Activated gamma-delta T cell (primary cell): ENCODE results near the gene AP2A2.
A peak's percentile ranks its signal among the peaks of the same experiment; 100 is the strongest.

ENCODE experiments used
- DNase-seq: peaks from one replicate; lab custom pipeline; 2025; lab: John Stamatoyannopoulos, UW

AP2A2 gene

DNA sequence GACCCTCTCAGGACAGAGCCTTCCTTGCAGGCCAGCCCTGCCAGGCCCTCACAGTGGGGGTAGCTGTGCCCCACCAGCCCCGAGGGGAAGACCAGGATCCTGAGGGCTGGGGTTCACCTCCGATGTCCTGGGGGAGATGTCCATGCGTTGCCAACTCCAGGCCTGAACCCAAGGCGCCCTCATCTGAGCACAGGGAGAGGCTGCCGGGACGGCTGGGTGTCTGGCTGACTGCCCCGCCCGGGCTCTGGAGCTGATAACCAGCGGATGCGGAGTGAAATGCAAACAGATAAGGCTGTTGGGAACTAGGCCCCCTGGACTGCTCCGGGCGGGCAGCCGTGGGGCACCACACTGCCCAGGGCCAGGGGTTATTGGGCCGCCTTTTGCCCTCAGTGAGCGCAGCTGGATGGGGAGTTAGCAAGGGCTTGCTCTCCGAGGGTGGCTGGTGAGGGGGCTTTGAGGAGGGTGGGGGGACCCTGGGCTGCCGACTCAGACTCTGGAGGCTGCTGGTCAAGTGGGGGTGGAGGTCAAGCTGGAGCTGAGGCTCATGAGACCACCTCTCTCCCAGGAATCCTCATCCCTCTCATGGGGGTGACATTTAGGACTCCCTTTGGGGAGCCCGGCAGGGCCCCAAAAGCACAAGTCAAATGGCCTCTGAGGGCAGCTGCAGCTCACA lies 116.4 kb downstream of the AP2A2 start:
- DNase-seq = no peak

DNA sequence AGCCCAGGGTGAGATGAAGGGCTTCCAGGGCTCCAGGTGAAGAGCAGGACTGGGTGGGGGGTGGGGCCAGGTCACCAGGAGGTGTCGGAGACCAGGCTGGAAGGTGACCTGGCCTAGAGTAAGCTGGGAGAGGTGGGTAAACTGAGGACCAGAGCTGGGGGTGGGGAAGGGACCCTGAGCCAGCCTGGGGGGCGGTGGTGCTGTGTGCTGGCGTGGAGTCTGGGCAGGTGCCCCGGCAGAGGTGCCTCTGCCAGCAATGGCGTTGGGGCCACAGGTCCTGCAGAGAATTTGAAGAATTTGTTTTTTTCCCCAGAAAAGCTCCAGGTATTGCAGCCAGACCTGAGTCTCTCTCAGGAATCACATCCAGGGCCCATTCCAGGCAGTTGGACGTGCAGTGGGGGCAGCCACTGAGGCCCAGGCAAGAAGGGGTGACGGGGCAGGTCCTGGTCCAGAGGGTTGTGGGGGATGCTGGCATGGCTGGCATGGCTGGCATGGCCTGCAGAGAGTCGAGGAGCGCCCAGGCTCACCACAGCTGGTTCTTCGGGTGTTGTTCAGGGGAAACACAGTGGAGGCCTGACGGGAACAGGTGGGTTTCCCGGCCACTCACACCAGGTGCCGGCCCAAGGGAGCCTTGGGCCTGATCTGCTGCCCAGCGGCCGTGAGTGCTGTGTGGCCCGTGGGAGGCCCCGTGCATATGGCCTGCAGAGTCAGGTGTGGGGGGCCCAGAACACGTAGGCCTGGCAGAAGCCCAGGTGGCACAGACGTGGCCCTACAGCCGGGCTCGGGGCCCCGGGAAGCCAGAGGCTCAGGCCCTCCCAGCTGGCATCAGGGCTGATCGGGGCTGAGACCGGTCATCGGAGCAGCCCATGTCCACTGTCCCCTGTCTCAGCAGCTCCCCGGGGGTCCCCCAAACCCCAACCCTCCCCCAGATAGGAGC lies 117.2 kb downstream of the AP2A2 start:
- no peak for DNase-seq

DNA sequence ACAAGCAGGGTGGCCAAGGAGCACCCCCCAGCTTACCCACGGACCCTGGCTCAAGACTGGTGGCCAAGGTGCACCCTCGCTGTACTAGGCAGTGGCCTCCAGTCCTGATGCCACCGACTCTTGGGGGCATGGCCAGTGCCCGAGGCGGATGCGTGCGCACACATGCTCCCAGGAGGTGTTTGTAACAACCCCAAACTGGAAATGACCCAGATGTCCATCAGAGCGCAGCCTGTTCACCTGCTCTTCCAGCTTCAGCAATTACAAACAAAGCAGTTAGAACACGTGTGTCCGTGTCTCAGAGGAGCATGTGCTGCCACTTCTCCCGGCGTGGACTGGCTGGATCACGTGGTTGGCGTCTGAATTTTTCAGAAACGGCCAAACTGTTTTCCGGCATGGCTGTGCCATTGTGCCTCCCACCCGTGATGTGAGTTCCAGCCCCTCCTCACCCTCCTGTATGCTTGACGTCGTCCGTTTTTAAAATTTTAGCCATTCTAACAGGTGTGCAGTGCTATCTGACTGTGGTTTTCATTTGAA lies 118.0 kb downstream of the AP2A2 start:
- no peak for DNase-seq

DNA sequence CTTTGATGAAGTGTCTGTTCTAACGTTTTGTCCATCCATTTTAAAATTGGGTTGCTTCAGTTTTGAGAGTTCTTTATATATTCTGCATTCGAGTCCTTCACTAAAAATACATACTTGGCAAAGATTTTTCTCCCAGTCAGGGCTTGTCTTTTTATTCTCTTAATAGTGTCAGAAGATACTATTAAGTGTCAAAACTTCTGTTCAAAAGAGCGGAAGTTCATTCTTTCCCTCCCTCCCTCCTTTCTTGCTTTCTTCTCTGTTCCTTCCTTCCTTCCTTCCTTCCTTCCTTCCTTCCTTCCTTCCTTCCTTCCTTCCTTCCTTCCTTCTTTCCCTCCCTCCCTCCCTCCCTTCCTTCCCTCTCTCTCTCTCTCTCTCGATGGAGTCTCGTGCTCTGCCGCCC lies 118.5 kb downstream of the AP2A2 start:
- DNase-seq = no peak

DNA sequence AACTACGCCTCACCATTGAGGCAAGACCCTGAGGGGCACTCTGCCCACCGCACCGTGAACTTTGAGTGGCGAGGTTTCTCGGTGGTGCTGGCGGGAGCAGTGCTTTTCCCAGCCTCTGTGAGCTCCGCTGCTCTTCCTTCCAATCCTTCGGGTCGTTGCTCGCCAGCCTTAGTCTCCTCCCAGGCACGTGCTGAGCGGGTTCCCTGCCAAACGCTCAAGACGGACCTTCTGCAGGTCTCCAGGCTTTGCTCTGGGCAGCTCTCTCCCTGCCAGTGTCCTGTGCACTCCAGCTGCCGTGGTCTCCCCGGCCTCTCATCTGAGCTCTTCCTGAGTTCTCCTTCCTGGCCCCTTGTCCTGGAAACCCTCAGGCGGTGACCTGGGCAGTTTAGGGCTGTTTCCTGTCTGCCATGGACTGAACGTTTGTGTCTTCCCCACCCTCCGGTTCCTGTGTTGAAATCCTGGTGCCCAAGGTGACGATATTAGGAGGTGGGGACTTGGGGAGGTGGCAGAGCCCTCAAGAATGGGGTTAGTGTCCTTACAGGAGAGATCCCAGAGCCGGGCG lies 122.0 kb downstream of the AP2A2 start:
- DNase-seq = no peak

DNA sequence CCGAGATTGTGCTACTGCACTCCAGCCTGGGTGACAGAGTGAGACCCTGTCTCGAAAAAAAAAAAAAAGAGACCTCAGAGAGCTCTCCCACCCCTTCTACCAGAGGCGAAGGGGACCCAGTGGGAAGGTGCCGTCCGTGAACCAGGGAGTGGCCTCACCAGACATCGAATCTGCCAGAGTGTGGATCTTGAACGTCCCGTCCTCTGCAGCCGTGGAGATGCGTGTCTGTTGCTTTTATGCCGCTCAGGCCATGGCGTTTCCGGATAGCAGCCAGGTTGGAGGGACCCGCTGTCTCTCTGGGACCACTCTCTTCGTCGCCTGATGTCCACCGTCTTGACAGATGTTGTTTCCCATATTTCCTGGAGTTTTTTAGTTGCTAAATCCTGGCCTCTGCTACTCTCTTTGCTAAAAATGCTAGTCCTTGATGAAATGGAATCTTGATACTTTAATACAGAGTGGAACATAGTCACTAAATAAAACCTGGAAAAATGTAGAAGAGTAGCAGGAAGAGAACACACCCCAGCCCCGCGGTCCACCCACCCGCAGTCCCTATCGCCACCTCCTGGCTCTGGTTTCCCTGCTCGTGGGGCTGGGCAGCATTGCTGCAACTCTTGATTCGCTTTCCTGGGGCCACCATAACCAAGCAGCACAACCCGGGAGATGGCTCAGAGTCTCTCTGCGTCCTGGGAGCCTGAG lies 122.9 kb downstream of the AP2A2 start:
- DNase-seq = no peak

DNA sequence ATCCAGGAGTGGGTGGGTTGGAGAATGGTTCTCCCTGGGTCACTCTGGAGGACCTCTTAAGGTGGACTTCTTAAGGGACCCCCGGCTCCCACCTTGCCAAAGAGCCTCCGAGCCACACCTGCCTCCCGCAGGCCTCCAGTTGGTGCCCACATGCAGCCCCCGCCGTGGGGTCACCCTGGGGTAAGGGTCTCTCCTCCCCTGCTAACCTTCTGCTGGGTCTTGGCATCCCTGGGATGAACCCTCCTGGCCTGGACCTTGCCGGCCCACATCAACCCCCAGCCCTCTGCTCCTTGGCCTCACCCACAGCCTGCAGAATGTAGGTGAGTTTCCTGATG lies 123.4 kb downstream of the AP2A2 start:
- no peak for DNase-seq

DNA sequence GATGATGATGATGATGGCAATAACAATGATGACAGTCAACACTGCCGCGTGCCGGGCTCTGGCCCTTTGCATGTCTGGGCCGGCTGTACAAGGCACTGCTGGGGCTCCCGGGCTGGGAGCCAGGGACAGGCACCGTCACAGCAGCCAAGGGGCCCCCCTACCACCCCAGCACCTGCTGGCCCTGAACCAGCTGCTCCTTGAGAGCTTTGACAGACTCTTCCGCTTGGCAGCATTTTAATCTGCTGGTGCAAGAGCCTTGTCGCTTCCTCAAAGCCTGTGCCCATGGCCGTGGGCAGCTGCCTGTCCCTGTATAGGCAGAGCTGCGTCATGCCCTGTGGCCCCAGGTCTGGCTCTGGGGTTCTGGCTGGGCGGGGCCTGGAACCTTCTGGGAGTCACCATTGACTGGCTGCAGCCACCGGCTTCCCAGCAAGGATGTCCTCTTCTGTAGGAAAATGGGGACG lies 123.8 kb downstream of the AP2A2 start:
- DNase-seq = no peak

DNA sequence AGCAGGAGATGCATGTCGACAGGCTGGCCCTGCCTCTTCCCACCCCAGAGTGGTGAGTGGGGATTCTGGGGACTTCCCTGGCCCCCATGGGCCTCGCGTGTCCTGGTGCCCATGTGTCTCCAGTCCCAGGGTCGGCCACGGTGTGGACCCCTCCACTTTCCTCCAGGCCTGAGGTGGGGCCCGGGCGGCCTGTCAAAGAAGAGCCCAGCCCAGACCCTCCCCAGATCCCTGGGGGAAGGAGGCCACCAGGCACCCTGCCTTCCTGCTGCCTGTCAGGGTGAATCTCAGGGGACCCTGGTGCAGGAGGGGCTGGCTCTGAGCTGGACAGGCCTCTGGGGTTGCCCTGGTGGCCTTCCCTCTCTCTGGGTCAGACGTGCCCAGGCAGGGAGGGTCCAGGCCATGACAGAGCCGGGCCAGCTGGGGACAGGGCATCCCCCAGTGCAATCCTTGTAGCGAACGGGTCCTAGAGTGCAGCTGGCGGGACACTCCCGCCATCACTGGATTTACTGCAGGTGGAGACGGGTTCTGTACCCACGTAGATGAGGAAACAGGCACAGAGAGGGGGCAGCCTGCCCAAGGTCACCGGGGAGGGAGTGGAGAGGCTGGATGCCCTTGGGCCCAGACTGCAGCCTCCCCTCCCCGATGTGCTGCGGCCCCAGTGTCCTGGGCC lies 124.4 kb downstream of the AP2A2 start:
- no peak for DNase-seq

DNA sequence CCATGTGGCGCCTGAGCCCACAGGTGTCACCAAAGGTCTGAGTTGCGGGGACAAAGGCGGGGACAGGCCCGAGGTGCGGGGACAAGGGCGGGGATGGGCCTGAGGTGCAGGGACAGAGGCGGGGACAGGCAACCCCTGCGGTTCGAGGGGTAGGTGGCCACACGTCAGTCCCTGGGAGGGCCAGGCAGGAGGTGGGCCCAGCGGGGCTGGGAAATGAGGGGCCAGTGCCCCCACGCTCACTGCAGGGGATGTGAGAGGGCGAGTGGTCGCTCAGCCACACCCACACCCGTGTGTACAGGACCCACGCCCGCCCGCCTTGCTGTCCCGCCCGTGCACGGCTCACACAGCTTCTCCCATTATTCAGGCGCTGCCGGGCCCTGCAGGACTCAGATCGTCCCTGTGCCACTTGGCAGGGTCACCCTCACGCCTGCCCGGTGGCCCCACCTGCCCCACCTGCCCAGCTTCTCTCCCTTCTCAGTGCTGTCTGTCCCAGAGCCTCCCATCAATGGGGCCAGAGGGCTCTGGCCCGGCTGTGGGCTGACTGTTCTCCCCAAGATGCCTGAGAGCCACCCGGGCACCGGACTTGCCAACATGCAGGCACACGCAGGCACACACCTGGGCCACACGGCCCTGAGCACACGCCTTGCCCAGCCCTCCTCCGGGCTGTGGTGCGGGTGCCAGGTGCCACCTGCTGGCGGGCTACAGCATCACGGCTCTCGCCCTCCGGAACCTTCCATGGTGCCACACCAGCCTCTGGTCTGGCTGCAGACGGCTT lies 125.1 kb downstream of the AP2A2 start:
- peak; percentile 39 for DNase-seq

DNA sequence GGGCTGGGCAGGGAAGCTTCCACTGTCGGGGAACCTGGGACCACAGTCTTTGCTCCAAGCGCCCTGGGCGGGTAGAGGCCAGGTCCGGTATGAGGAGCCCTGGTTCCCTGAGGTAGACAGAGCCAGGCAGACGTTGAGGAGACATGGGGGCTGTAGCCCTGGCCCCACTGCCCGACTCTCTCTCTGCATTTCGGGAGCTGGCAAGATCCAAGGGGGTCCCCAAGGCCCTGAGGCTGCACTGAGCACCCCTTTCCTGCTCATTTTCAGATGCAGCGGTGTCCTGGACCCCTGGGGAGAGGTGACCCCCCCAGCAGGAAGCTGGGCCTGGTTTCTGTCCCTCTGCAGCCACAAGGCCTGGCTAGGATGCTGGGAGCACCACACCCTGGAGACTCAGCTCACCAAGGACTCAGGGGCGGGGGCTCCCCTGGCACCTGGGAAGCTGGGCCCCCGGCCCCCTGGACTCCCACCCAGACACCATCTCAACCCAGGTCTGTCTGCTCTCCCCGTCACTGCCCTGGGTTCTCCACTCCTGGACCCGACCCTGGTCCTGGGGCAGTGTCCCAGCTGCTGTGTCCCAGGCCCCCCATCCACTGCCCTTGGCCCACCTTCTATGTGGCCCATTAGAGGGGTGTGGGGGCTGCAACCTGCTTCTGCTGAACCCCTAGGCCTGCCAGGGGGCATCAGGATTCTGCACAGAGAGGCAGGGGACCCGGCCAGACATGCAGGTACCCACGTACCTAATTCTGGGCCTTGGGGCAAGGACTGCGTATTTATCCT lies 125.9 kb downstream of the AP2A2 start:
- no peak for DNase-seq

DNA sequence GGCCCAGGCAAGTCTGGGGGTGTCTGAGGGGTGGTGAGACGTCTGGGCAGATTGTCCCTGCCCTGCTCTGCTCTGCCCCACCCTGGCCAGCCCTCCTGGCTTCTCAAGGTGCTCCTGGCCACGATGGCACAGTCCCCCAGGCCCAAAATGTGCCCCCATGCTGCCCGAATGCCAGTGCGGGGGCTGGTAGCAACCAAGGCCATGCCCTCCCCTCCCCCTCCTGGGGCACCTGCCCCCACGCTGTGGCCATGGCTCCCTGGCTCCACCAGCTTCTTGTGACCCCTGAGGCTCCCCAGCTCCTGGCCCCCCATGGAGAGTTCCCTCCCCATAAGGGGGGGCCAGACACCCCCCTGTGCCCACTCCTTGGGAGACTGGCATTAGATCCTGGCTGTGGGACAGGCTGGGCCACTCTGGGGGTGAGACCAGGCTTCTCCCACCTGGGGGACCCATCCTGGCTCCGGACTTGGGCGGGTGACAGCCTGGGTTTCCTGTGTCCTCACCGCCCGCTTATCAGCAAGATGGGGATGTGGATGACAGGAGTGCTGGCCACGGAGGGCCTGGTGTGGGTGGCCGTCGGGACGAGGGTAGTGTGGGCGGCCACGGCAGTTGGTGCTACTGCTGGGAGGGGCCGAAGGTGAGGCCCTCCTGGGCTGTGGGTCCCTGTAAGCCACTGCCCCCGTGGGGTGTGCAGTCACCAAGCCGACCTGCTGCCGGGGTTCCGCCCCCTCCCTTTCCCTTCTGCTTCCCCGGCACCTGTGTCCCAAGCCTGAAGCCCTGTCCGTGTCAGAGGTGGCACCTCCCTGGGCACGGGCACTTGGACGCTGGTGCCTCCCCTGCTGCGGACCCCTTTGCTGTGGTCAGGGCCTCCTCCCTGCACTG lies 126.7 kb downstream of the AP2A2 start:
- no peak for DNase-seq

DNA sequence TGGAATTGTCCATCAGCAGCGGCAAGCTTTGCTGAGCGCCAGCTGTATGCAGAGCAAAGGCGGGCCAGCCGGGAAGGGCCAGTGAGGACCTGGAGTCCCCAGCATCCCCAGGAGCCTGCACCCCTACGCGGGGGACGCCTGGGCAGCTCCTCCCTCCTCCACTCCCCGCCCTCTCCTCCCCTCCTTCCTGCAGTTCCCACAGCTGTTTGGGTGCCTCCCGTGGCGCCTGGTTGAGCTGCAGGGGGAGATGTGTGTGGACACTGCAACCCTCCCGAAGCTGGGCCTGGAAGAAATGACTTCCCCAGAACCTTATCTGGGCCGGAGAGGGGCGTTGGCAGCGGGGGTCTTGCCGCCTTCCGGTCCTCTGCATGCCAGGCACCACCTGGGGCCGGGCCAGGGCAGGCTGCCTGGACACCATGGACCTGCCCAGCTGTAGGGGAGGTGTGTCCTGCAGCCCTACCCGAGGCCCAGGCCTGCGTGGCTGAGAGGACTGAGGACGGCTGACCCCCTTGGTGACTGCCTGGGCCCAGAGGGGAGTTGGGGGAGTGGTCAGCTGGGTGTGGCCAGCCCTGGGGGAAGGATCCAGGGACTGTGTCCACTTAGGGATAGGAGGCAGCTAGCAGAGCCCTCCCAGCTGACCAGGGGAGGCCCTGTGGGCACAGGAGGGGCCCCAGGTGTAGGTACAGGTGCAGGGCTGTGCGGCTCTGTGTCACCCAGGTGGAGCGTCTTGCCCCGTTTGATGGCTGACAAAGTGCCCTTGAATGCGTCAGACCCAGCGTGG lies 127.6 kb downstream of the AP2A2 start:
- no peak for DNase-seq

DNA sequence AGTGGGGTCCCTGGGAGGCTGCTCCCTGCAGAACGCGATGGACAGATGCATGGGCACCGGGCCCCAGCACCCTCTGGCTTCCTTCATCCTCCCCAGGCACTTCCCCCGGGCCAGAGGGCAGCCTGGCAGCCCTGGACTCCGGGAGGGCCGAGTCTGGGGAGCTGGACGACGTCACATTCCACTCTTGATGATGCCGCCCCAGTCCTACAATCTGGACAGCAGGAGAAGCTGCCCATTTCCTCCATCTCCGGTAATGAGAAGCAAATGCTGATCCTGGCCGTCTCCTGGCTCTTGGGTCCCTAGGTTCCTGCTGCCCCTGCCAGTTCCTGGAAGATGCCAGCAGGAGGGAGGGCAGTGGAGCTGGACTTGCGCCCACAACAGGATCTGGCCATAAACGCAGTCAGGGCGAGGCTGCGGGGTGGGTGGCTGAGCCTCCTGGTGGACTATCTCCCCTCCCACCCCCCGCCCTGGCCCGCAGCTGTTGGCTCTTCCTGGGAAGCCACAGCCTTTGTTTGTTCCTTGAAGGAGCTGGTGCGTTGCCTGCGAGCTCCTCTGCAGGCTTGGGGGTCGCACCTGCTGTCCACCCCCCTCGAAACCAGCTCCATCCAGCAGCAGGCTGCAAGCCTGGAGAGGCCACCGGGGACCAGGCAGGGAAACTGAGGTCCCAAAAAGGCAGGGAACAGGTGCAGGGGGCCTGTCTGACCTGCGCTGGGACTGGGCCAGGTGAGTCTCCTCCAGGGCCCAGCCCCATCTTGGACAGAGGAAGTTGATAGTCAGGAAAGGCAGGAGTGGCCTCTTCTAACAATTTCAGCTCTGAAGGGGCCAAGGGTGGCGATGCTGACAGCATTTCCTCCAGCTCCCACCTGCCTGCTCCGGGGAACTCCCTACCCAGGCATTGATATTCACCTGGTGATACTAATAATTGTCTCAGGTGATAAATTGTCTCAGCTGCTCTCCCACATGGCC lies 128.8 kb downstream of the AP2A2 start:
- no peak for DNase-seq

DNA sequence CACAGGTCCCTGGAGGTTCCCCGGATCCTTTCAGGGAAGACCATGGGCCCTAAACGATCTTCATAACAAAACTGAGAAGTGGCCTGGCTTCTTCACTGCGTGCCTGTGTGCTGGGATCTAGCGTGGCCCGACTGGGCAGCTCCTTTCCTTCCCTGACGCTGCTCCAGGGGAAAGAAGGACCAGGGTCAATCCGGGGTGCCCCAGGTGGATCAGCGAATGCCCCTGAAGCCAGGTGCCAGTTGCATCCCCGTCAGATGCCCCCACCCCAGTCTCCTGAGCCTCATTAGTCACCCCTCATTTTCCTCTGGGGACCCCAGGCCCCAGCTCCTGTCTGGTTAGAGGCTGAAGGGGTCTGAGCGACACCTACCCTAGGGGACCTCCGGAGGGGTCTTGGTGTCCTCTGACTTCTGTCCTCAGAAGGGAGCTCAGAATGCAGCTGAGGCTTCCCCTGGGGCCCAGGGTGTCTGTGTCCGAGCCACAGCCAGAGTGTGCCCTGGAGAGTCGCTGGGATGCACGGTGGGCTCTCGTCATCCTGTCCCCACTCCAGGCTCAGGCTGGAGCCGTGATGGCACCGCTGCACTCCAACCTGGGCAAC lies 129.5 kb downstream of the AP2A2 start:
- no peak for DNase-seq

DNA sequence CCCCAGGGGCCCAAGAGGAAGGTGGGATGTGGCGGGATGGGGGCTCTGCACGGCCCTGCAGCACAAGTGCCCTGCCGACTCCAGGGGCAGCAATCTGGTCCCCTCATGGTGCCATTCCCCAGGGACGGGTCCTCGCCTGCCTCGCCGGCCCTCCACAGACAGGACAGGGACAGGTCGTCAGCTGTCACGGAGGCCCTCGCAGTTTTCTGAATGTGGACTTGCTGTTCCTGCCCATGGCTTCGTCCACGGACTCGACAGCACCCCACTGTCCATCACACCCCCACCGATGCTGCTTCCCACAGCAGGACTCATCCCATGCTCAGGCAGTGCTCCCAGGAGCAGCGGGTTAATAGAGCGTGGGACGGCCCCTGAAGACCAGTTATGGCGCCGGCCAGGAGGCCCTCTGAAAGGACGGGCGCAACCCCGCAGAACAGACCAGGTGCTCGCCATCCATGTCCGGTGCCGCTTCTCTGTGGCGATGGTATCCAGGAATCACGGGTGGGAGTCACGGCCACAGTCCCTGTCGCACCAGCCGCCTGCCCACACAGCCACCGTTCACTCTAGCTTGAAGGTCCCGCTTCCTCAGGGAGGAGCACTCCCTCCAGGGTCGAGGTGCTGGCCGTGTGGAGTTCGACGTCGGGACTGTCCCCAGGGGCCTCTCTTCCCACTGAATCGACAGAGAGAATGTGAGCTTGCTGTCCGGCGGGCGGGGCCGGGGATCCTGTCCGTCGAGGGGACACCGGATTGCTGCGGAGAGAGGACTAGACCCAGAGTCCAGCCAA lies 130.5 kb downstream of the AP2A2 start:
- no peak for DNase-seq
